OCI-LY1 (cell line): Measurements from ENCODE around the gene EEF2K.

Experiments used
- H2AFZ ChIP-seq: fragments of 200-600 bp; sonication (generic), shearing (Covaris generic); 2 replicates; pipeline ENCODE4 v1.6.0; 2014; ENCODE audit warnings: antibody characterized with exemption, mild to moderate bottlenecking, low read length
- H3F3A ChIP-seq: fragments of 200-600 bp; sonication (generic), shearing (Covaris generic); 2 replicates; pipeline ENCODE4 v1.6.0; 2014; ENCODE audit warnings: mild to moderate bottlenecking, antibody characterized with exemption, low read length, moderate library complexity; ENCODE audit not compliant: insufficient read depth
- H3K27ac ChIP-seq: fragments of 200-600 bp; sonication (generic); 2 replicates; pipeline ENCODE4 v1.5.1; 2014; ENCODE audit warnings: low read length, mixed run types, mild to moderate bottlenecking, low read depth; ENCODE audit not compliant: poor library complexity, severe bottlenecking
- H3K27me3 ChIP-seq: fragments of 200-600 bp; sonication (generic); 2 replicates; pipeline ENCODE4 v1.6.0; 2014; ENCODE audit warnings: antibody characterized with exemption, mild to moderate bottlenecking, low read length, moderate library complexity; ENCODE audit not compliant: insufficient read depth
- H3K36me3 ChIP-seq: fragments of 200-600 bp; sonication (generic); 2 replicates; pipeline ENCODE4 v1.6.1; 2014; ENCODE audit warnings: mild to moderate bottlenecking, antibody characterized with exemption, low read length, moderate library complexity, mixed read lengths; ENCODE audit not compliant: insufficient read depth
- H3K4me1 ChIP-seq: fragments of 200-600 bp; sonication (generic); 2 replicates; pipeline ENCODE4 v1.5.1; 2014; ENCODE audit warnings: mild to moderate bottlenecking, low read length, moderate library complexity; ENCODE audit not compliant: insufficient read depth, severe bottlenecking
- H3K4me2 ChIP-seq: fragments of 200-600 bp; sonication (generic), shearing (Covaris generic); 2 replicates; pipeline ENCODE4 v1.6.1; 2014; ENCODE audit warnings: low read length
- H3K4me3 ChIP-seq: fragments of 200-600 bp; sonication (generic); 2 replicates; pipeline ENCODE4 v1.5.1; 2014; ENCODE audit warnings: low read length, low read depth, mild to moderate bottlenecking, mixed read lengths; ENCODE audit not compliant: poor library complexity, severe bottlenecking
- H3K79me2 ChIP-seq: fragments of 200-600 bp; shearing (Covaris generic); 2 replicates; pipeline ENCODE4 v1.6.1; 2016; ENCODE audit warnings: mixed run types, low read length, mixed read lengths; ENCODE audit not compliant: insufficient read depth
- H3K9ac ChIP-seq: fragments of 200-600 bp; sonication (generic), shearing (Covaris generic); 2 replicates; pipeline ENCODE4 v1.6.1; 2014; ENCODE audit warnings: mild to moderate bottlenecking, low read length, mixed read lengths
- H3K9me2 ChIP-seq: fragments of 200-600 bp; sonication (generic), shearing (Covaris generic); 2 replicates; pipeline ENCODE4 v1.6.1; 2014; ENCODE audit warnings: low read depth, mild to moderate bottlenecking, low read length, mixed read lengths
- H3K9me3 ChIP-seq: fragments of 200-600 bp; shearing (Covaris generic); 2 replicates; pipeline ENCODE4 v1.6.1; 2014; ENCODE audit warnings: low read length, mixed read lengths
- H4K20me1 ChIP-seq: fragments of 200-600 bp; sonication (generic), shearing (Covaris generic); 2 replicates; pipeline ENCODE4 v1.6.0; 2016; ENCODE audit warnings: mild to moderate bottlenecking, low read length; ENCODE audit not compliant: insufficient read depth
- EZH2 ChIP-seq: fragments of 200-600 bp; sonication (generic), shearing (Covaris generic); IDR thresholded peaks from 2 replicates; pipeline ENCODE4 v1.8.0; 2017; ENCODE audit warnings: borderline replicate concordance, mixed run types, mild to moderate bottlenecking, antibody characterized with exemption, low read length, moderate library complexity, mixed read lengths
- TF ChIP-seq, protein P1 (sequence below): fragments of 200-600 bp; sonication (generic), shearing (Covaris generic); IDR thresholded peaks from 2 replicates; pipeline ENCODE4 v1.5.1; 2017; ENCODE audit warnings: mild to moderate bottlenecking, antibody characterized with exemption, low read length, moderate library complexity, mixed read lengths

The EEF2K gene

DNA sequence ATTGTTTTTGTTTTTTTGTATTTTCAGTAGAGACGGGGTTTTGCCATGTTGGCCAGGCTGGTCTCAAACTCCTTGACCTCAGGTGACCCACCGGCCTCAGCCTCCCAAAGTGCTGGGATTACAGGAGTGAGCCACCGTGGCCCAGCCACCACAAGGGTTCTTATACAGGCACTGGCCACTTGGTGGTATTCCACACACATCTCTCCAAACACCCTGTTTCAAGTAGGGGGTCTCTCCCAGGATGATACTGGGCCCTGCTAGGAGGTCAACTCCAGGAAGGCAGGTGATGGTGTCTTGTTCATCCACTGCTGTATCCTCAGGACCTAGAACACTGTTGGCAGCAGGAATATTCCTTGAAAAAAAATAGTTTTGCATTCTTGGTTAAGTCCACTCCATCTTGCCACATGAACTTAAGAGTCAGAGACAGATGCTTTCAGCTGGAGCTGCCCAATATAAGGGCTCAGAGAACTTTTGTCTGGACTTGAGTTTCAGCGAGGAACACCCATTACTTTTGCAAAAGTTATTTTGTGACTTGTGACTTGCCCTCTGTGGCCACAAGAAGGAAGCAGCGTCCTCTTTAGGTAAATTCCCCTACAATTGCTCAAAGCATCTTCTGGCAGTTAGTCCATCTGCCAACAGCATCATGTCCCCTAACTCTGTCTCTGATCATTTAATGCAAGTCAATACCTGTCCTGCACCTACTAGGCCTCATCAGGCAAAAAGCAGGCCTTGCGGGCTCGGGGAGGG, 7.4 kb upstream of the EEF2K start:
- Histone ChIP-seq H2AFZ (no peak overlapping the region), H3K79me2 (no peaks in the 10 kb centered on the region), H3K4me1 (peaks cover 45% of the 10 kb centered on the region)

DNA sequence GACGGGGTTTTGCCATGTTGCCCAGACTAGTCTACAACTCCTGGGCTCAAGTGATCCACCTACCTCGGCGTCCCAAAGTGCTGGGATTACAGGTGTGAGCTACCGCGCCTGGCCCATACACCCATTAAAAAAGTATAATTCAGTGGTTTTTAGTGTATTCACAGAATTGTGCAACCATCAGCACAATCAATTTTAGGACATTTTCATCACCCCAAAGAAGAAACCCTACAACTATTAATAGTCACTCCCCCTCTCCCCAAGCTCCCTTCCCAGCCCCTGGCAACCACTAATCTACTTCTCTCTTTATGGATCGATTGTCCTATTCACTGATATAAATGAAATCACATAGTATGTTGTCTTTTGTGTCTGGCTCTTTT, 3.8 kb upstream of the EEF2K start:
- no peaks in the 10 kb centered on the region for H4K20me1 ChIP-seq
- no peak for TF ChIP-seq EZH2
- TF ChIP-seq, protein P1, sequence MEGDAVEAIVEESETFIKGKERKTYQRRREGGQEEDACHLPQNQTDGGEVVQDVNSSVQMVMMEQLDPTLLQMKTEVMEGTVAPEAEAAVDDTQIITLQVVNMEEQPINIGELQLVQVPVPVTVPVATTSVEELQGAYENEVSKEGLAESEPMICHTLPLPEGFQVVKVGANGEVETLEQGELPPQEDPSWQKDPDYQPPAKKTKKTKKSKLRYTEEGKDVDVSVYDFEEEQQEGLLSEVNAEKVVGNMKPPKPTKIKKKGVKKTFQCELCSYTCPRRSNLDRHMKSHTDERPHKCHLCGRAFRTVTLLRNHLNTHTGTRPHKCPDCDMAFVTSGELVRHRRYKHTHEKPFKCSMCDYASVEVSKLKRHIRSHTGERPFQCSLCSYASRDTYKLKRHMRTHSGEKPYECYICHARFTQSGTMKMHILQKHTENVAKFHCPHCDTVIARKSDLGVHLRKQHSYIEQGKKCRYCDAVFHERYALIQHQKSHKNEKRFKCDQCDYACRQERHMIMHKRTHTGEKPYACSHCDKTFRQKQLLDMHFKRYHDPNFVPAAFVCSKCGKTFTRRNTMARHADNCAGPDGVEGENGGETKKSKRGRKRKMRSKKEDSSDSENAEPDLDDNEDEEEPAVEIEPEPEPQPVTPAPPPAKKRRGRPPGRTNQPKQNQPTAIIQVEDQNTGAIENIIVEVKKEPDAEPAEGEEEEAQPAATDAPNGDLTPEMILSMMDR, result no peak
- no peak overlapping the region for H3K9ac ChIP-seq
- no peak overlapping the region for H3K4me3 ChIP-seq
- H2AFZ ChIP-seq, result no peak overlapping the region
- no peaks in the 10 kb centered on the region for H3K9me2 ChIP-seq
- peak overlapping the region; percentile 51 for H3K27ac ChIP-seq
- H3K79me2 ChIP-seq, result peaks cover 7% of the 10 kb centered on the region
- H3K4me2 ChIP-seq, result no peak overlapping the region
- H3K9me3 ChIP-seq, result no peaks in the 10 kb centered on the region
- no peaks in the 10 kb centered on the region for H3K36me3 ChIP-seq
- peaks cover 4% of the 10 kb centered on the region; the same call in 1 of the 2 replicates for H3F3A ChIP-seq
- H3K27me3 ChIP-seq, result no peaks in the 10 kb centered on the region
- H3K4me1 ChIP-seq, result peaks cover 37% of the 10 kb centered on the region

More for the DNA sequence above, 7.4 kb upstream of the EEF2K start:
- H3K36me3 ChIP-seq, result no peaks in the 10 kb centered on the region
- H3K27ac ChIP-seq, result peak overlapping the region; percentile 82
- no peaks in the 10 kb centered on the region for H3K9me3 ChIP-seq
- no peaks in the 10 kb centered on the region for H3K9me2 ChIP-seq
- TF ChIP-seq, protein P1, result peak; percentile 24; the same call in 1 of the 2 replicates
- TF ChIP-seq EZH2, result no peak
- peak overlapping the region; percentile 30; the same call in 1 of the 2 replicates for H3K4me2 ChIP-seq
- H3F3A ChIP-seq, result no peaks in the 10 kb centered on the region; the same call in 1 of the 2 replicates
- no peaks in the 10 kb centered on the region for H3K27me3 ChIP-seq
- peak overlapping the region; percentile 9 for H3K4me3 ChIP-seq
- no peaks in the 10 kb centered on the region for H4K20me1 ChIP-seq
- peak overlapping the region; percentile 3; the same call in 1 of the 2 replicates for H3K9ac ChIP-seq

DNA sequence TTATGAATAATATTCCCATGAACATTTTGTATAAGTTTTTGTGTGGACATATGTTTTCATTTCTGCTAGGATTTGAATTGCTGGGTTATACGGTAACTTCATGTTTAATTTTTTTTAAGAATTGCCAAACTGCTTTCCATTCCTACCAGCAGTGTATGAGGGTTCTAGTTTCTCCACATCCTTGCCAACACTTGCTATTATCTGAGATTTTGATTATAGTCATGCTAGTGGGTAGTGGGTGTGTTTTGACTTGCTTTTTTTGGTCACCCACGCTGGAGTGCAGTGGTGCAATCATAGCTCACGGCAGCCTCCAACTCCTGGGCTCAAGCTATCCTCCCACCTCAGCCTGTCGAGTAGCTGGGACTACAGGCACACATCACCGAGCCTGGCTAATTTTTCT, 3.0 kb upstream of the EEF2K start:
- H3K4me2 ChIP-seq, result no peak overlapping the region
- TF ChIP-seq EZH2, result no peak
- TF ChIP-seq, protein P1, result no peak
- no peaks in the 10 kb centered on the region for H3K9me2 ChIP-seq
- H3K36me3 ChIP-seq, result no peaks in the 10 kb centered on the region
- H3K4me1 ChIP-seq, result peaks cover 45% of the 10 kb centered on the region
- H4K20me1 ChIP-seq, result no peaks in the 10 kb centered on the region
- no peaks in the 10 kb centered on the region for H3K27me3 ChIP-seq
- no peak overlapping the region for H3K9ac ChIP-seq
- peaks cover 15% of the 10 kb centered on the region for H3K79me2 ChIP-seq
- H2AFZ ChIP-seq, result no peak overlapping the region
- no peaks in the 10 kb centered on the region for H3K9me3 ChIP-seq
- no peak overlapping the region for H3K4me3 ChIP-seq
- H3K27ac ChIP-seq, result no peak overlapping the region
- H3F3A ChIP-seq, result peaks cover 4% of the 10 kb centered on the region; the same call in 1 of the 2 replicates
